ENCODE data around the gene ATAD3A. TPM values are rescaled to one million over a fixed set of nuclear protein-coding genes. Genes with fewer than 3 reads are reported as not detected.
A peak's percentile ranks its signal among the peaks of the same experiment; 100 is the strongest.

Gene ATAD3A
- total RNA-seq, 1 experiment from 2014 or later = 63.2 TPM

- no TSS peak for BruUV-seq (replicated peaks)
- ChIA-PET POLR2A (no interaction called here), CTCF (interaction anchor here (0.5 to 0.7 kb wide), 2 partner anchors 91 to 169 kb away, joined by 3 read pairs; no protein-coding TSS in a partner anchor)
- H3K27me3 Mint-ChIP-seq (ENCODE audit: insufficient read depth, unreplicated experiment) = no peaks in the 10 kb centered on the region
- no peaks in the 10 kb centered on the region for H3K9me3 Mint-ChIP-seq (ENCODE audit: unreplicated experiment)
- H3K27ac Mint-ChIP-seq (ENCODE audit: low read depth, unreplicated experiment) = peak overlapping the region; percentile 31
- no peak overlapping the region for H3K4me3 Mint-ChIP-seq (ENCODE audit: unreplicated experiment)
- no peak for DNase-seq (ENCODE audit: unreplicated experiment)
- peaks cover 88% of the 10 kb centered on the region for H3K36me3 Mint-ChIP-seq (ENCODE audit: insufficient read depth, unreplicated experiment)
- TF ChIP-seq, protein P1, sequence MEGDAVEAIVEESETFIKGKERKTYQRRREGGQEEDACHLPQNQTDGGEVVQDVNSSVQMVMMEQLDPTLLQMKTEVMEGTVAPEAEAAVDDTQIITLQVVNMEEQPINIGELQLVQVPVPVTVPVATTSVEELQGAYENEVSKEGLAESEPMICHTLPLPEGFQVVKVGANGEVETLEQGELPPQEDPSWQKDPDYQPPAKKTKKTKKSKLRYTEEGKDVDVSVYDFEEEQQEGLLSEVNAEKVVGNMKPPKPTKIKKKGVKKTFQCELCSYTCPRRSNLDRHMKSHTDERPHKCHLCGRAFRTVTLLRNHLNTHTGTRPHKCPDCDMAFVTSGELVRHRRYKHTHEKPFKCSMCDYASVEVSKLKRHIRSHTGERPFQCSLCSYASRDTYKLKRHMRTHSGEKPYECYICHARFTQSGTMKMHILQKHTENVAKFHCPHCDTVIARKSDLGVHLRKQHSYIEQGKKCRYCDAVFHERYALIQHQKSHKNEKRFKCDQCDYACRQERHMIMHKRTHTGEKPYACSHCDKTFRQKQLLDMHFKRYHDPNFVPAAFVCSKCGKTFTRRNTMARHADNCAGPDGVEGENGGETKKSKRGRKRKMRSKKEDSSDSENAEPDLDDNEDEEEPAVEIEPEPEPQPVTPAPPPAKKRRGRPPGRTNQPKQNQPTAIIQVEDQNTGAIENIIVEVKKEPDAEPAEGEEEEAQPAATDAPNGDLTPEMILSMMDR (IDR thresholded peaks at IDR 0.05; ENCODE audit: unreplicated experiment) = no peak
- no peaks in the 10 kb centered on the region for H3K4me1 Mint-ChIP-seq (ENCODE audit: insufficient read depth, unreplicated experiment)
- intact Hi-C loops (cut with micrococcal nuclease) = no loop called here
Measured at GRCh38 chr1:1561801-1562470, 50.0 kb downstream of the ATAD3A start.

- BruUV-seq (replicated peaks) = no TSS peak
- Mint-ChIP-seq H3K36me3 (ENCODE audit: insufficient read depth, unreplicated experiment) (peaks cover 82% of the 10 kb centered on the region), H3K27me3 (ENCODE audit: insufficient read depth, unreplicated experiment) (no peaks in the 10 kb centered on the region), H3K9me3 (ENCODE audit: unreplicated experiment) (no peaks in the 10 kb centered on the region), H3K27ac (ENCODE audit: low read depth, unreplicated experiment) (no peak overlapping the region), H3K4me1 (ENCODE audit: insufficient read depth, unreplicated experiment) (no peaks in the 10 kb centered on the region), H3K4me3 (ENCODE audit: unreplicated experiment) (no peak overlapping the region)
- POLR2A ChIA-PET = no interaction called here
- CTCF ChIA-PET = interaction anchor here (0.7 kb wide), 1 partner anchor 107 kb away, joined by 4 read pairs; no protein-coding TSS in a partner anchor
- DNase-seq (ENCODE audit: unreplicated experiment) = no peak
- TF ChIP-seq, protein P1 (IDR thresholded peaks at IDR 0.05; ENCODE audit: unreplicated experiment) = no peak
- intact Hi-C loops (cut with micrococcal nuclease) = no loop called here
Measured at GRCh38 chr1:1562556-1563195, 50.7 kb downstream of the ATAD3A start.

DNA sequence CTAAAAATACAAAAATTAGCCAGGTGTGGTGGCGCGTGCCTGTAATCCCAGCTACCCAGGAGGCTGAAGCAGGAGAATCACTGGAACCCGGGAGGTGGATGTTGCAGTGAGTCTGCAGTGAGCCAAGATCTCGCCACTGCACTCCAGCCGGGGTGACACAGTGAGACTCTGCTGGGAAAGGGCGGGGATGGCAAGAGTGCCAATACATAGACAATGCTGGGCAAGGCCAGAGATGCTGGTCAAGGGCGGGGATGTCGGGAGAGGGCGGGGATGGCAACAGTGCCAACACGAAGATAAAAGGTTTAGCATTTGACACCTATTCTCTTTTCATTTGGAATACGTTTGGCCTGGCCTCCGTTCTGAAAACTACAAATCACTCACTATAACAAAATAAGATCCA is 51.7 kb downstream of the ATAD3A start:
- H3K27me3 Mint-ChIP-seq (ENCODE audit: insufficient read depth, unreplicated experiment) = no peaks in the 10 kb centered on the region
- DNase-seq (ENCODE audit: unreplicated experiment) = no peak
- no peak overlapping the region for H3K4me3 Mint-ChIP-seq (ENCODE audit: unreplicated experiment)
- H3K27ac Mint-ChIP-seq (ENCODE audit: low read depth, unreplicated experiment) = no peak overlapping the region
- ChIA-PET CTCF (no interaction called here), POLR2A (no interaction called here)
- H3K36me3 Mint-ChIP-seq (ENCODE audit: insufficient read depth, unreplicated experiment) = peaks cover 83% of the 10 kb centered on the region
- no TSS peak for BruUV-seq (replicated peaks)
- no peaks in the 10 kb centered on the region for H3K4me1 Mint-ChIP-seq (ENCODE audit: insufficient read depth, unreplicated experiment)
- intact Hi-C loops (cut with micrococcal nuclease) = no loop called here
- no peaks in the 10 kb centered on the region for H3K9me3 Mint-ChIP-seq (ENCODE audit: unreplicated experiment)
- TF ChIP-seq, protein P1 (IDR thresholded peaks at IDR 0.05; ENCODE audit: unreplicated experiment) = no peak

DNA sequence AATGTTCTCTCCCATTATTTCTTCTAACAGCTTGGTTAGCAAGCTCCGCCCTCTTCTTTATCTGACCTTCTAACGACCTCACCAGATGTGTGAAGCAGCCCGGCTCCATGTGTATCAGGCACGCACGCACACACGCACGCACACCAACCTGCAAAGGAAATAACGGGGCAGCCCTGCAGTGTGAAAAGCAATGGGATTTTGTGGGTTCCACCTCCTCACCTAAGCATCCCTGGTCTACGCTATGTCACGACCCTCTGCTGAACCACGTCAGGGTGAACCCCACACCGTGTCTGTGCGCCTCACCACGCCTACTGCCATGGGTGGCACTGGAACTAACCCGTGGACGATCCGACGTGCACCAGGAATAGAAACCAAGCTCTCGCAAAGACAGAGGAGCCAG is 52.3 kb downstream of the ATAD3A start:
- H3K9me3 Mint-ChIP-seq (ENCODE audit: unreplicated experiment) = no peaks in the 10 kb centered on the region
- POLR2A ChIA-PET = interaction anchor here (1.2 kb wide), 1 partner anchor 9 kb away, joined by 3 read pairs; no protein-coding TSS in a partner anchor

More for the DNA sequence above, 52.3 kb downstream of the ATAD3A start:
- no peaks in the 10 kb centered on the region for H3K27me3 Mint-ChIP-seq (ENCODE audit: insufficient read depth, unreplicated experiment)
- H3K4me1 Mint-ChIP-seq (ENCODE audit: insufficient read depth, unreplicated experiment) = no peaks in the 10 kb centered on the region
- peak overlapping the region; percentile 42 for H3K27ac Mint-ChIP-seq (ENCODE audit: low read depth, unreplicated experiment)
- DNase-seq (ENCODE audit: unreplicated experiment) = no peak
- intact Hi-C loops (cut with micrococcal nuclease) = no loop called here
- peaks cover 82% of the 10 kb centered on the region for H3K36me3 Mint-ChIP-seq (ENCODE audit: insufficient read depth, unreplicated experiment)
- CTCF ChIA-PET = no interaction called here
- H3K4me3 Mint-ChIP-seq (ENCODE audit: unreplicated experiment) = no peak overlapping the region
- TF ChIP-seq, protein P1 (IDR thresholded peaks at IDR 0.05; ENCODE audit: unreplicated experiment) = no peak
- no TSS peak for BruUV-seq (replicated peaks)

Data from MCF 10A (cell line).